WI38 (cell line): Measurements from ENCODE around the gene IFFO2.

Source experiments
- H3K4me3 ChIP-seq: 2 replicates; pipeline ENCODE4 v1.5.1; 2011; ENCODE audit warnings: low read depth, mild to moderate bottlenecking, control low read depth, low read length
- CTCF ChIP-seq: IDR thresholded peaks from 2 replicates; pipeline ENCODE4 v1.5.1; 2012; ENCODE audit warnings: low read depth, mild to moderate bottlenecking, control low read depth, low read length

The IFFO2 gene

GRCh38 chr1:18997508-18997907 is 41.0 kb upstream of the IFFO2 start:
- TF ChIP-seq CTCF = no peak
- no peak overlapping the region for H3K4me3 ChIP-seq

GRCh38 chr1:18996548-18997177 is 40.2 kb upstream of the IFFO2 start:
- no peak for TF ChIP-seq CTCF
- H3K4me3 ChIP-seq = no peak overlapping the region

GRCh38 chr1:18994381-18994780 is 37.9 kb upstream of the IFFO2 start:
- no peak for TF ChIP-seq CTCF
- no peak overlapping the region for H3K4me3 ChIP-seq

DNA sequence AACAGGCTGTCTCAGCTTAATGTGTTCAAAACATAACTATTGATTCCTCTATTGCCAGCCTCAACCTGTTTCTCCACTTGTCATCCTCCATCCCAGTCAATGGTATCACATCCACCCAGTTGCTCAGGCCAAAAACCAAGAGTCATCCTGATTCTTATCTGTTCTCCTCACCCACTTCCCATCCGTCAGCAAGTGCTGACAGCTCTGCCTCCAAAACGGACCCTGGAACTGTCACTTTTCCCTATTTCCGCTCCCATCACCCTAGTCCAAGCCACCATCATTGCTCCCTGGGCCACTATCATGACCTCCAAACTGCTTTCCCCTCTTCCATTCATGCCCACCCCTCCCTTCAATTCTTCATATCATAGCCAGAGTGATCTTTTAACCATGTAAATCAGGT is 36.2 kb upstream of the IFFO2 start:
- TF ChIP-seq CTCF = no peak
- H3K4me3 ChIP-seq = no peak overlapping the region

- H3K4me3 ChIP-seq = no peak overlapping the region
- TF ChIP-seq CTCF = no peak
These were observed 35.1 kb upstream of the IFFO2 start for GRCh38 chr1:18991585-18991984.

DNA sequence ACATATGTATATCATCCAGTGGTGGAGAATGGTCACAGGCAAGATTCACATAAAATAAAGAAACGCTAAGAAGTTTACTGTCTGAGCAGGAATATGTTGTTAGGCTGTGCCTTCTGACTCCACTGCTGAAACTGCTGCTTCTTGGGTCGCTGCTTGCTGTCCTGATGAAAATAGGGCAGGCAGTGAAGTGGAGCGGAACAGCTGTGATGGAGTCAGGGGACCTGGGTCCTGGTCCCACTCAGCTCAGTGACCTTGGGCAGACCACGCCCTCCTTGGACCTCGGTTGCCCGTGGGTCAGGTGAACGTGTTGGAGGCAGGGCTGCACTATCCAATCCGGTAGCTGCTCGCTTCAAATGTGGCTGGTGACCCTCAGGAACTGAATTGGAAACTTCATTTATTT is 33.4 kb upstream of the IFFO2 start:
- no peak overlapping the region for H3K4me3 ChIP-seq
- no peak for TF ChIP-seq CTCF

DNA sequence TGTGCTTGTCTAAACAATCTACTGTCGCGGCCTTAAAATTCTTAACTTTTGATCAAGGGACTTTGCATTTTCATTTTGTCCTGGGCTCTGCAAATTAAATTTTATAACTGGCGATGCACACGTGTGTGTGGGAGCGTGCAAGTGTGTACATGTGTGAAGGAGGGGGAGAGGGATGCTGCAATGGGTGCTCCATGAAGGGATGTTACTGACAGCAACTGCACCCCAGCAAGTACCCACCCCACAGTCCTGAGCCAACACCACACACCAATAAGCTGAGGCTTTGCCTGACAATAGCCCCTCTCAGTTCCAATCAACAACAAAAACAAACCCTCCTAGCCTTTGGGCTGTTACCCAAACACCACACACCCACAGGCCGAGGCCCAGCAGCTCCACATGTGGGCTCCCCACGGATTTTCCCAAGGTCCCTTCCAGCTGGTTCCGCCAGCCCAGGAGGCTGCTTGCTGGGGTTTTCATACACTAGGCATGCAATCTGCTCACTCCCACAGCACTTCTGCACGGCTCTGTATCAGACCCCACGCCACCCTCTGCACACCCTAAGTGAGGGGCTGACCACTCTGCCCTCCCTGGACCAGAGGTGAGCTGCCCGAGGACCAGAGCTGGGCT is 32.8 kb upstream of the IFFO2 start:
- TF ChIP-seq CTCF = no peak
- no peak overlapping the region for H3K4me3 ChIP-seq
